Smooth muscle cell (in vitro differentiated cells): ENCODE measurements around the gene ACAD10. TPM values are rescaled to one million over a fixed set of nuclear protein-coding genes. Genes with fewer than 3 reads are reported as not detected.
"Not testable (repeated sequence)": the region's sequence is repeated elsewhere in the genome, so short reads cannot be mapped to it uniquely, and the experiment has no call there.

ENCODE experiments used
- DNase-seq: peaks from one replicate; lab custom pipeline; 2025; ENCODE audit not compliant: unreplicated experiment; lab: John Stamatoyannopoulos, UW
- H2AFZ ChIP-seq: fragments of 200-600 bp; sonication (generic); 2 replicates; pipeline ENCODE4 v1.6.0; 2016; ENCODE audit warnings: antibody characterized with exemption, low read depth, mild to moderate bottlenecking
- H3F3A ChIP-seq: fragments of 200-600 bp; sonication (generic); 2 replicates; pipeline ENCODE4 v1.6.0; 2017; ENCODE audit warnings: antibody characterized with exemption, low read depth
- H3K27ac ChIP-seq: fragments of 200-600 bp; sonication (generic); 2 replicates; pipeline ENCODE4 v1.5.1; 2016; ENCODE audit warnings: low read depth, mild to moderate bottlenecking
- H3K27me3 ChIP-seq: fragments of 200-600 bp; sonication (generic); 2 replicates; pipeline ENCODE4 v1.6.1; 2016; ENCODE audit warnings: low read depth, mild to moderate bottlenecking
- H3K36me3 ChIP-seq: fragments of 200-600 bp; sonication (generic); 2 replicates; pipeline ENCODE4 v1.5.1; 2016; ENCODE audit warnings: low read depth
- H3K4me1 ChIP-seq: fragments of 200-600 bp; sonication (generic); 2 replicates; pipeline ENCODE4 v1.5.1; 2016; ENCODE audit warnings: low read depth
- H3K4me2 ChIP-seq: fragments of 200-600 bp; sonication (generic); 2 replicates; pipeline ENCODE4 v1.6.0; 2016; ENCODE audit warnings: mild to moderate bottlenecking
- H3K4me3 ChIP-seq: fragments of 200-600 bp; sonication (generic); 2 replicates; pipeline ENCODE4 v1.5.1; 2016; ENCODE audit warnings: mild to moderate bottlenecking
- H3K79me2 ChIP-seq: fragments of 200-600 bp; sonication (generic); 2 replicates; pipeline ENCODE4 v1.6.0; 2016; ENCODE audit warnings: low read depth, mild to moderate bottlenecking
- H3K9ac ChIP-seq: fragments of 200-600 bp; sonication (generic); 2 replicates; pipeline ENCODE4 v1.6.0; 2016; ENCODE audit warnings: low read depth
- H3K9me3 ChIP-seq: fragments of 200-600 bp; sonication (generic); replicated peaks from 2 replicates; pipeline ENCODE4 v1.5.1; 2016; ENCODE audit warnings: low read depth
- H4K20me1 ChIP-seq: fragments of 200-600 bp; sonication (generic); 2 replicates; pipeline ENCODE4 v1.6.0; 2016; ENCODE audit warnings: low read depth
- WGBS: methylation state at CpG from one replicate; pipeline ENCODE4 v1.1.7; 2016; ENCODE audit warnings: low lambda C conversion rate; 5-methylcytosine and 5-hydroxymethylcytosine counted together
- polyA plus RNA-seq: library from polyadenylated mRNA; unstranded; fragments of >200 nt; fragmentation: Nextera tagmentation; extraction: Ambion mirVana; gene quantifications from 2 replicates; pipeline ENCODE4 v1.2.1, GENCODE V29; 2016
- total RNA-seq: library from RNA; depleted of rRNA; stranded (reverse); fragments of >200 nt; gene quantifications from 2 replicates; pipeline ENCODE4 v1.2.3, GENCODE V29; 2014
- TF ChIP-seq, protein P1 (sequence below): fragments of 200-600 bp; sonication (generic); IDR thresholded peaks from 2 replicates; pipeline ENCODE4 v1.5.1; 2017; ENCODE audit warnings: borderline replicate concordance, mild to moderate bottlenecking, antibody characterized with exemption; ENCODE audit not compliant: insufficient read depth, poor library complexity, severe bottlenecking

The ACAD10 gene
- total and polyA plus RNA-seq, 2 experiments from 2014 or later: 13.4 to 14.9 TPM

DNA sequence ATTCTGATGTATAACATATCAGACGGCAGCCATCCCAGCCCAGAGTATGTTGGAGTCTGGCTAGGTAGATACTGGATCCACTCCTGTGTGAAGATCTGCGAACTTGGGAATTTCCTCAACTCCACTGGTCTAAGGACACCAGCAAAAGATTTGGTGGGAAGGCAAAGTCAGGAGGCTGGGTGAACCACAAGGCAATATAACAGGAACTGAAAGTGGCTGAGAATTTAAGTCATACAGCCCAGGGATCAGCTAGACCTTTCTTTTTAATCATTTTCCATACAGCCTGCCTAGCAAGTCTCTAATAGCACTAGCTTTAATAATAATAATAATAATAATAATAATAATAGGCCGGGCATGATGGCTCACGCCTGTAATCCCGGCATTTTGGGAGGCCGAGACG is 34.9 kb upstream of the ACAD10 start:
- H3K4me2 ChIP-seq: no peak overlapping the region
- H3F3A ChIP-seq: no peaks in the 10 kb centered on the region
- H3K9ac ChIP-seq: no peak overlapping the region
- H3K36me3 ChIP-seq: peaks cover 13% of the 10 kb centered on the region
- TF ChIP-seq, protein P1, sequence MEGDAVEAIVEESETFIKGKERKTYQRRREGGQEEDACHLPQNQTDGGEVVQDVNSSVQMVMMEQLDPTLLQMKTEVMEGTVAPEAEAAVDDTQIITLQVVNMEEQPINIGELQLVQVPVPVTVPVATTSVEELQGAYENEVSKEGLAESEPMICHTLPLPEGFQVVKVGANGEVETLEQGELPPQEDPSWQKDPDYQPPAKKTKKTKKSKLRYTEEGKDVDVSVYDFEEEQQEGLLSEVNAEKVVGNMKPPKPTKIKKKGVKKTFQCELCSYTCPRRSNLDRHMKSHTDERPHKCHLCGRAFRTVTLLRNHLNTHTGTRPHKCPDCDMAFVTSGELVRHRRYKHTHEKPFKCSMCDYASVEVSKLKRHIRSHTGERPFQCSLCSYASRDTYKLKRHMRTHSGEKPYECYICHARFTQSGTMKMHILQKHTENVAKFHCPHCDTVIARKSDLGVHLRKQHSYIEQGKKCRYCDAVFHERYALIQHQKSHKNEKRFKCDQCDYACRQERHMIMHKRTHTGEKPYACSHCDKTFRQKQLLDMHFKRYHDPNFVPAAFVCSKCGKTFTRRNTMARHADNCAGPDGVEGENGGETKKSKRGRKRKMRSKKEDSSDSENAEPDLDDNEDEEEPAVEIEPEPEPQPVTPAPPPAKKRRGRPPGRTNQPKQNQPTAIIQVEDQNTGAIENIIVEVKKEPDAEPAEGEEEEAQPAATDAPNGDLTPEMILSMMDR: no peak
- H4K20me1 ChIP-seq: no peaks in the 10 kb centered on the region
- no peaks in the 10 kb centered on the region for H3K79me2 ChIP-seq
- no peak overlapping the region for H2AFZ ChIP-seq
- H3K27ac ChIP-seq: no peak overlapping the region
- no peaks in the 10 kb centered on the region for H3K9me3 ChIP-seq
- no peak for DNase-seq
- 96% methylated on average over 7 of the region's 7 CpGs for WGBS
- H3K4me1 ChIP-seq: no peaks in the 10 kb centered on the region
- H3K27me3 ChIP-seq: no peaks in the 10 kb centered on the region
- H3K4me3 ChIP-seq: no peak overlapping the region

DNA sequence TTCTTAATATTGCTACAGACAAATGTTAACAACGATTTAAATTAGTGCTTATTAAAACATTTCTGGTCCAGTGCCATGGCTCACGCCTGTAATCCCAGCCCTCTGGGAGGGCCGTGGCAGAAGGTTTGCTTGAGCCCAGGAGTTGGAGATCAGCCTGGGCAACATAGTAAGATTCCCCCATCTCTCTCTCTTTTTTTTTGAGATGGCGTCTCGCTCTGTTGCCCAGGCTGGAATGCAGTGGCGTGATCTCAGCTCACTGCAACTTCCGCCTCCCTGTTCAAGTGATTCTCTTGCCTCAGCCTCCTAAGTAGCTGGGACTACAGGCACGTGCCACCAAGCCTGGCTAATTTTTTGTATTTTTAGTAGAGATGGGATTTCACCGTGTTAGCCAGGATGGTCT is 33.3 kb upstream of the ACAD10 start:
- H3K4me3 ChIP-seq, H4K20me1 ChIP-seq, H3K4me1 ChIP-seq, H3K27ac ChIP-seq, DNase-seq, H3K9ac ChIP-seq, H2AFZ ChIP-seq, H3F3A ChIP-seq, H3K27me3 ChIP-seq, H3K79me2 ChIP-seq, H3K9me3 ChIP-seq, H3K4me2 ChIP-seq: not testable (repeated sequence)
- peaks cover 13% of the 10 kb centered on the region for H3K36me3 ChIP-seq
- 97% methylated on average over 9 of the region's 9 CpGs for WGBS

DNA sequence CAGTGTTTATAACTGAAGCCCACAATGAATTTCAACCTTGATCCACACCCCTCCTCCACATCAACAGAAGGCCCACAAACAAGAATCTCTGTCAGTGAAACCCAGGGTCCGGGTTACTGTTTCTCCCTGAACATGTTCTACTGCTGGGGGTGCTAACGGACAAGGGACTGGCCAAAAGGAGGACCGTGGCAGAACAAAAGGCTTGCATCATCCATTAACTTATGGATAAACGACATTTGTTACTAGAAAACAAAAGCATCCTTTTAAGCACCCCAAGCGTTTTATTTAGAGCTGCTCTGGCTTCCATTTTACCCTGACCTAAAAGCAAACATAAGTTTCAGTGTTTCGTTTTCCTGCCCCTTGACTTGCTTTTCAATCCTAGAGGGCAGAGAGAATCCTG is 32.3 kb upstream of the ACAD10 start:
- TF ChIP-seq, protein P1: no peak
- Histone ChIP-seq H4K20me1 (no peaks in the 10 kb centered on the region), H3K27ac (no peak overlapping the region)

DNA sequence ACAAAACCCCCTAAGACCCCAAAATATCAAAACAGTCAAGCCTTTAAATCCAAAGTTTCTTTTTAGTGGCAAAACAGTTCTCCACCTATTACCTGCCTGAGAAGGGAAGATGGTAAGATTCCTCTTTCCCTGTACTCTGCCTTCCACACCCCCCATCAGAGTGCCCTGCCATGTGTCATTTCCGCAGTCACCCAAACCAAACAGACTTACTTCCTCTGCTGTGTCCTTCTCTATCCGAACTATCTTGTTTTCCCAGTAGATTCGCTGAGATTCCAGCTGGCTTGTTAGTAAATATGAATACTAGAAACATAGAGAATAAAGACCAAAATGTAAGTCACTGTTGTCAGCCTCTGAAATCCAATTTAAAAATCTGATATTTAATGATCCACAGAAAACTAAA is 30.5 kb upstream of the ACAD10 start:
- TF ChIP-seq, protein P1: no peak
- H3K4me3 ChIP-seq: no peak overlapping the region
- no peak overlapping the region for H2AFZ ChIP-seq
- no peak overlapping the region for H3K9ac ChIP-seq
- 94% methylated on average over 3 of the region's 3 CpGs for WGBS
- no peak for DNase-seq
- H3K27me3 ChIP-seq: no peaks in the 10 kb centered on the region
- H3K4me1 ChIP-seq: no peaks in the 10 kb centered on the region
- H3K4me2 ChIP-seq: no peak overlapping the region
- peaks cover 17% of the 10 kb centered on the region for H3K36me3 ChIP-seq
- no peaks in the 10 kb centered on the region for H4K20me1 ChIP-seq
- H3K9me3 ChIP-seq: no peaks in the 10 kb centered on the region
- H3F3A ChIP-seq: no peaks in the 10 kb centered on the region
- no peak overlapping the region for H3K27ac ChIP-seq
- no peaks in the 10 kb centered on the region for H3K79me2 ChIP-seq

More for the DNA sequence above, 32.3 kb upstream of the ACAD10 start:
- no peak overlapping the region for H3K9ac ChIP-seq
- H3K36me3 ChIP-seq: peaks cover 16% of the 10 kb centered on the region
- 94% methylated on average over 6 of the region's 6 CpGs for WGBS
- H3K27me3 ChIP-seq: no peaks in the 10 kb centered on the region
- H3K4me3 ChIP-seq: no peak overlapping the region
- no peaks in the 10 kb centered on the region for H3K79me2 ChIP-seq
- no peak overlapping the region for H3K4me2 ChIP-seq
- DNase-seq: no peak
- H3K9me3 ChIP-seq: no peaks in the 10 kb centered on the region
- no peak overlapping the region for H2AFZ ChIP-seq
- H3F3A ChIP-seq: no peaks in the 10 kb centered on the region
- H3K4me1 ChIP-seq: no peaks in the 10 kb centered on the region
